Urinary bladder (tissue), 4 donors: Measurements from ENCODE around the gene CHD6. TPM values are rescaled to one million over a fixed set of nuclear protein-coding genes. Genes with fewer than 3 reads are reported as not detected.

ENCODE experiments used
- DNase-seq: peaks from one replicate; pipeline ENCODE4 v3.0.0-alpha.2; 2015; ENCODE audit errors: extremely low spot score
- H3K27ac ChIP-seq: one replicate; pipeline ENCODE4 v1.5.1; 2013; ENCODE audit warnings: low read depth, mild to moderate bottlenecking, moderate library complexity
- H3K36me3 ChIP-seq: one replicate; pipeline ENCODE4 v1.6.1; 2013; ENCODE audit warnings: mild to moderate bottlenecking, moderate library complexity; ENCODE audit not compliant: insufficient read depth
- H3K4me1 ChIP-seq: one replicate; pipeline ENCODE4 v1.6.1; 2013; ENCODE audit warnings: mild to moderate bottlenecking, moderate library complexity; ENCODE audit not compliant: insufficient read depth
- H3K4me3 ChIP-seq: one replicate; pipeline ENCODE4 v1.5.1; 2013; ENCODE audit warnings: low read depth, low read length
- WGBS: extraction: QIAGEN DNeasy Blood & Tissue Kit; methylation state at CpG from one replicate; pipeline ENCODE4 v1.1.7; 2013; 5-methylcytosine and 5-hydroxymethylcytosine counted together
- polyA plus RNA-seq: library from polyadenylated mRNA; stranded (reverse); fragments of 200-250 nt; gene quantifications from one replicate; pipeline ENCODE4 v1.2.3, GENCODE V29; 2013
- total RNA-seq: library from RNA; depleted of rRNA; stranded (reverse); fragments of >200 nt; gene quantifications from one replicate; pipeline ENCODE4 v1.2.3, GENCODE V29; 2014
- donor health status: healthy with polysubstance abuse.
- donor health status: healthy.

Gene CHD6
- total and polyA plus RNA-seq, 2 donors = 11.6 to 61.5 TPM

DNA sequence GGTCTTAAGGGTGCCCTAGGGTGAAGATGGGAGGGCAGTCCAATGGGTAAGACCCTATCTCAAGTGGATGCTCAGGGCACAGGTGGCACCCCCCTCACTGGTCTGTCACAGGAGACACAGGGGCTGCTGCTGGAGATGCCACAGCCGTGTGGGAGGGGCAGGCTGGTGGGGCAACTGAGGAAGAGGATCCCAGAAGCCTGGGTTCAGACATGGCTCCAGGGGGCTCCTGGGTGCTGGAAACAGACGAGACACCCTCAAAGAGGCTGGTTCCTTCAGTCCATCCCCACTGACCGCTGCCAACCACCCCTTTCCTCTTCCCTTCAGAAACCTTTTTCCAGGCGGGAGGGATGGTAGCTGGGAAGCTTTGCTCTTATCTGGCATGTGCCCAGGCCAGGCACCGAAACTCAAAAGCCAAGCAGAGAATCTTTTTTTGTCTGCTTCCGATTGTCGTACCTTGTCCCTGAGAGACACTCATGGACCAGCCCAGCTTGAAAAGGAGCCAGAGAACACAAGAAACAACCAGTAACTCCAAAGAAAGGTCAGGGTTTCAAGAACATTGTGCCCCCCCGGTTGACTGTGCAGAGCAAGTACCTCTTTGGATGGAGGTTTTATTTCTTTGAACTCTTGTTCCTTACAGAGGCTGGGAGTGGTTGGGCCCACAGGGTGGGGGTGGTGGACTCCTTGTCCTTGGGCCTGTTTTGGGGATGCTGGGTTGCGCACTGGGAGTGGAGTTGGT lies 223.1 kb downstream of the CHD6 start:
- no peak overlapping the region for H3K4me3 ChIP-seq
- WGBS = 79% methylated on average over 9 of the region's 9 CpGs
- peak; percentile 49 for DNase-seq
- H3K27ac ChIP-seq = no peak overlapping the region
- H3K36me3 ChIP-seq = no peaks in the 10 kb centered on the region
- no peaks in the 10 kb centered on the region for H3K4me1 ChIP-seq

DNA sequence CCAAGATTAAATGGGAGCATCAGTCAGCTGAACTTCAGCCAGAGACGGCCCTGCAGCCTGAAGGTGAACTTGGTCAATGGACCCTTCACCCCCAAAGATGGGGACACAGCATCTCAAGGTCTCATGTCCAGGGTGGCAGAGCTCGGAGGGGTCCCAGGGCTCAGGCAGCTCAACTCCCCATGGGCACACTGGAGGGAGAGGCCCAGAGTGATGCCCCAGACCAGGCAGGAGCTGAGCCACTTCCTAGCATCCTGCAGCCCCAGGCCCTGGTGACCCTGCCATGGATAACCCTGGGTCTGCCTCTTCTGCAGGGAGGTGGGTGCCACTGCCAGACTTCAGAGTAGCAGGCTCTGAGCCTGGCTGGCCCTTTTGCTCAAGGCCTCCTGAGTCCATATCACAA lies 224.1 kb downstream of the CHD6 start:
- no peaks in the 10 kb centered on the region for H3K4me1 ChIP-seq
- 90% methylated on average over 2 of the region's 2 CpGs for WGBS
- no peak overlapping the region for H3K27ac ChIP-seq
- no peak overlapping the region for H3K4me3 ChIP-seq
- DNase-seq = no peak
- H3K36me3 ChIP-seq = no peaks in the 10 kb centered on the region

DNA sequence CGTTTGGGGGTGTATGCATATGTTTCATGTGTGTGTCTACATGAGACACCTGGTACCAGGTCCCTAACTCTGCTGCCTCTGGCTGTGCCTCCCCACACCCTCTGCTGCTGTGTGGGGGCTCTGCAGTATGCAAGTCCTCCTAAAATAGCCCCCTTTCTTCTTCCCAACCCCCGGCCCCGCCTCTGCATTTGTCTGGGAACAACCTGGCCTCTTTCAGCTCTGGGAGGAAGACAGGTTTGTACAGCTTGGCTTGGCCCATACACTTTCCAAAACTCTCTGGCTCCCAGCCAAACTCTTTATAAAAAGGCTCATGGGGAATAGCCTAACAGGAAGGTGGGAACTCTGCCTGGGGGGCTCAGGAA lies 224.5 kb downstream of the CHD6 start:
- WGBS = 86% methylated on average over 3 of the region's 3 CpGs
- DNase-seq = peak; percentile 64
- Histone ChIP-seq H3K27ac (no peak overlapping the region), H3K4me3 (no peak overlapping the region), H3K4me1 (no peaks in the 10 kb centered on the region), H3K36me3 (no peaks in the 10 kb centered on the region)

DNA sequence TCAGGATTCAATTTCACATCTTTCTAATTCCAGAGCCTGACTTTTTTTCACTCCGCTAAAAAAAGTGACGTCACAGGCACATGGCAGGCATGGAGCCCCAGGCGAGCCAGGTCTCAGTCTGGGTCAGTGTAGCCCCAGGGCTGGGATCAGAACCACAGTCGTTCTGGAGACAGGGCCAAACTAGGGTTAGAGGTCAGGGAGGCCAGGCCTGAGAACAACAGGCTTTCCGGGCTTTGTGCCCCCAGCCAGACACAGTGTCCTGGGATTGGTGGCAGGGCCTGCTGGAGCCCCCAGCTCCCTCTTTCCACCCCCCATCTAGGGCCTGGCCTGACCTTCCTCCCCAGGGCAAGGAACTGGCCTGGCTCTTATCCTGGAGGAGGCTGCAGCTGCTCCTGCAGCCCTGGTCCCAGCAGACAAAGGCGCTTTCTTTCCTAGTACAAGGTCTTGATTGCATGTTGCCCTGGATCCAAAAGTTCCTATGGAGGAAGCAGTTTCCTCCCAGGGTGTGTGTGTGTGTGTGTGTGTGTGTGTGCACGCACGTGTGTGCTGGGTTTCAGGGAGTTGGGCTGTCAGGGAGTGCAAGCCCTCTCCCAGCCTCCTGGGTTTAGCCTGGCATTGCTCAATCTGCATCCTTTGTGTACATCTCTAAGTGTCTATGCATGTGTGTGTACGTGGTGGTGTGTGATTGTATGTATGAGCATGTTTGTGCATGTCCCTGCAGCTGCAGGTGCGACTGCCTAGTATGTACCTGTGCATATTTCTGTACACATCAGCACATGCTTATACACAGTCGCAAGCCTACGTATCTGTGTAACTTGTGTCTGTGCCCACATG lies 225.1 kb downstream of the CHD6 start:
- DNase-seq = no peak
- H3K4me3 ChIP-seq = no peak overlapping the region
- 74% methylated on average over 12 of the region's 12 CpGs for WGBS
- H3K36me3 ChIP-seq = no peaks in the 10 kb centered on the region
- no peak overlapping the region for H3K27ac ChIP-seq
- H3K4me1 ChIP-seq = no peaks in the 10 kb centered on the region

DNA sequence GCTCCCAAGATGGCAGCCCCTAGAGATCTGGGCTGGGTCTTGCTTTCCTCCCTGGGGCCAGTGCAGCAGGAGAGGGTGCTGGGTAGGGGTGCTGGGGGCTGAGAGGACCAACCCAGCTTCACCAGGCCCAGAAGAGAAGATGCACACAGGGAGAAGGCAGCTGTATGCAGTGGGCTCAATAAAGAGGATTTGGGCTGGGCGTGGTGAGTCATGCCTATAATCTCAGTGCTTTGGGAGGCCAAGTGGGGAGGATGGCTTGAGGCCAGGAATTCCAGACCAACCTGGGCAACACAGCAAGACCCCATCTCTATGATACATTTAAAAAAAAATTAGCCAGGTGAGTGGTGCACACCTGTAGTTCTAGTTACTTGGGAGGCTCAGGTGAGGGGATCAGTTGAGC lies 225.9 kb downstream of the CHD6 start:
- no peak overlapping the region for H3K4me3 ChIP-seq
- no peaks in the 10 kb centered on the region for H3K36me3 ChIP-seq
- DNase-seq = no peak
- WGBS = 95% methylated on average over 1 of the region's 1 CpG
- no peaks in the 10 kb centered on the region for H3K4me1 ChIP-seq
- no peak overlapping the region for H3K27ac ChIP-seq

DNA sequence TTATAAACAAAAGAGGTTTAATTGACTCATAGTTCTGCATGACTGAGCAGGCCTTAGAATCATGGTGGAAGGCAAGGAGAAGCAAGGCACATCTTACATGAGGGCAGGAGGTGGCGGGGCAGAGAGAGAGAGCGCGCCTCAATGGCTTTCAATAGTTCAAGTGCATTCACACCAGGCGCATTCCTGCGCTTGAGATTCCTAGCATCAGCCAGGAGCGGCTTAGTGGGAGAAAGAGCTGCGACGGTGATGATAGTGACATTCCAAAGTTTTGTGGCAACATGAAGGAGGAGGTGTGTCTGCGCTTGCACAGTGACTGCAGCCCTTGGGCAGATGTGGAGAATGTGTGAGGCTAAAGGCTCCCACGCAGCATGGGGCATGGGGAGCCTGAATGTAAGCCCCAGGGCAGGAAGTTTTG lies 226.6 kb downstream of the CHD6 start:
- 91% methylated on average over 10 of the region's 10 CpGs for WGBS
- Histone ChIP-seq H3K27ac (no peak overlapping the region), H3K4me1 (no peaks in the 10 kb centered on the region), H3K4me3 (no peak overlapping the region), H3K36me3 (no peaks in the 10 kb centered on the region)
- DNase-seq = no peak

DNA sequence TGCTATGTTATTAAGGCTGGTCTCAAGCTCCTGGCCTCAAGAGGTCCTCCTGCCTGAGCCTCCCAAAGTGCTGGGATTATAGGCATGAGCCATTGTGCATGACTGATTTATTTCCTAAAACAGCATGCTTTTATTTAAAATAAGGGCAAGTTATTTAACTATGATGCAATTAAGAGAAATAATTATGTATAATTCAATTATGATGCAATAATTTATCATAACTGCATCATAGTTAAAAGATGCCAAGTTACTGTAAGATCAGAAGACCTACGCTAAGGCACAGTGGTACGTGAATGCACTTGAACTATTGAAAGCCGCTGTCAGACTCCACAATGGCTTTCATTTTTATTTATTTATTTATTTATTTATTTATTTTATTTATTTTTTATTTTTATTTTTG lies 227.3 kb downstream of the CHD6 start:
- no peak for DNase-seq
- WGBS = 98% methylated on average over 3 of the region's 3 CpGs
- no peak overlapping the region for H3K4me3 ChIP-seq
- H3K36me3 ChIP-seq = no peaks in the 10 kb centered on the region
- no peaks in the 10 kb centered on the region for H3K4me1 ChIP-seq
- H3K27ac ChIP-seq = no peak overlapping the region

DNA sequence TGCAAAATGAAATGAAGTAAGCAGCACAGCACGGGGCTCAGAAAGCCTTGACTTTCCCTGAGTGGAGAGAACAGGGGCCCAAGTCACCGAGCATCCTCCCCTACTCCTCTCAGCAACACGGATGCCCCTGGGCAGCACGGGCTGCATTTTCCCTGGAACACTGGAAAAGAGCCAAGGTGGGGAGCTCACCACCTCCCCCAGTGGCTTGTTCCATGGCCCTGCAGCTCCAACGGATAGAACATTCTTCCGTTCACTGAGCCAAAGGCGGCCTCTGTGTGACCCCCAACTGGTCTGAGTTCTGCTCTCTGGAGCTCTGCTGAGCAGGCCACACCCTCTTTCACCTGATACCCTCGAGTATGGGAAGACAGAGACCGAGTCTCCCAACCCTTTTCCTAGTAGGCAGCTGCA lies 230.7 kb downstream of the CHD6 start:
- no peak for DNase-seq

DNA sequence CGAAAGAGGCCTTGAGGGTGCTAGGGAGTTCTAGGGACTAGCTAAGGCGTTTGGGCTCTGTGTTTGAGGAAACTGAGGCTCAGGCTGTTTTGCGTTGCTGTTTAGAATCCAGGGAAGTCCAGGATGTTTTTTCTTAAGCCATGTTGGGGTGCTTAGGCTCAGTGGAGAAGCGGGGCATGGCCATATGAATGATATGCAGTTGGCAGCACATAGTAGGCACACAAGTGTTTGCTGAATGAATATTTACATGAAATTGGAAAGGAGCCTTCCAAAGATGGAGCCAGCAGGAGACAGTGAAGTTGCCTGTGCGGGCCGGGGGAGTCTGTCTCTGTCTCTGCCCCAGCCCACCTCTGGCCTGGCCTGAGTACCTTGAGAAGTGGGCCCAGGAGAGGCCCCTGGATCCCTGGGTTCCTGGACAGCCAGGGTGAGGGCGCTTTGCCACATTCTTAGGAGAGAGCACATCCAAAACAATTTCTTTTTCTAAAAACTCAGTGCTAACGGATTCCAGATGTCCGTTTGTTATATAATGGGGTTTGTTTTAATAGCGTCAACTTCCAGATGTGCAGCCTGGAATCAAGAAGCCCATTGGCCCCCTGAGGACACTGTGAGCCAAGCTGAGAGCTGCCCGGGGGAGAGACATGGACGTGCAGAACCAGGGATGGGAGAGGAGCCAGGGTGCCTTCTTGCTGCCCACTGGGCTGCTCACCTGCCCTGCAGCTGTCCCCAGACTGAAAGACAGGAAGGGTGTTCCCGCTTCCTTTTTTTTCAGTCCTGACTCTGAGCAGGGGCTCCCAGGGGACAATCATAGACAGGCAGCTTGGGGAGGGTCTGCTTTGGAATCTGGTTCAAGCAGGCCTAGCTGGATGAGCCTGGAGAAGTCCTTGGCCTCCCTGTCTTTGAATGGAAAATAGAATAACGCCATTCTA lies 231.4 kb downstream of the CHD6 start:
- DNase-seq = peak; percentile 81
- 63% methylated on average over 14 of the region's 14 CpGs for WGBS
- H3K4me3 ChIP-seq = no peak overlapping the region
- H3K27ac ChIP-seq = no peak overlapping the region
- H3K4me1 ChIP-seq = no peaks in the 10 kb centered on the region
- H3K36me3 ChIP-seq = no peaks in the 10 kb centered on the region

More for the DNA sequence above, 230.7 kb downstream of the CHD6 start:
- Histone ChIP-seq H3K36me3 (no peaks in the 10 kb centered on the region), H3K4me1 (no peaks in the 10 kb centered on the region), H3K27ac (no peak overlapping the region), H3K4me3 (no peak overlapping the region)
- 35% methylated on average over 9 of the region's 9 CpGs for WGBS

DNA sequence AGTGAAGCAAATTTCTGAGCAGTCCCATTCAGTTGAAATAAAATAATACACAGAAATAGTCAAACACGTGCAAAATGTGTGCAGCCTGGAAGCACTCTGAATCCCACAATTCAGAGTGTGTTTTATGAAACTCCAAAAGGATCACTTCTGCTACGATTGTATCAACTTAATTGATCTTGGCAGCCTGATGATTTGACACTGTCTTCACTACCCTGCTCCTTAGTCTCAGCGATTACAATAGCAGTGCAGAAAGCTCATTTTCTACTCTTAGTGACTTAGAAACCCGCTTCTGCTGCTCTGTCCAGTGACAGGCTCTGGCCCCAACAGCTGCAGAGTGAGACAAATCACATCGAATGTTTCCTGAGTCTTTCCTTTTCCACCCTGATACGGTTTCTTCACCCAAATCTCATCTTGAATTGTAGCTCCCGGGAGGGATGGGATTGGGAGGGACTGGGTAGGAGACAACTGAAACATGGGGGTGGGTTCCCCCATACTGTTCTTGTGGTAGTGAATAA lies 235.3 kb downstream of the CHD6 start:
- DNase-seq = no peak
- no peak overlapping the region for H3K27ac ChIP-seq
- 63% methylated on average over 7 of the region's 7 CpGs for WGBS
- no peak overlapping the region for H3K4me3 ChIP-seq
- no peaks in the 10 kb centered on the region for H3K4me1 ChIP-seq
- no peaks in the 10 kb centered on the region for H3K36me3 ChIP-seq

DNA sequence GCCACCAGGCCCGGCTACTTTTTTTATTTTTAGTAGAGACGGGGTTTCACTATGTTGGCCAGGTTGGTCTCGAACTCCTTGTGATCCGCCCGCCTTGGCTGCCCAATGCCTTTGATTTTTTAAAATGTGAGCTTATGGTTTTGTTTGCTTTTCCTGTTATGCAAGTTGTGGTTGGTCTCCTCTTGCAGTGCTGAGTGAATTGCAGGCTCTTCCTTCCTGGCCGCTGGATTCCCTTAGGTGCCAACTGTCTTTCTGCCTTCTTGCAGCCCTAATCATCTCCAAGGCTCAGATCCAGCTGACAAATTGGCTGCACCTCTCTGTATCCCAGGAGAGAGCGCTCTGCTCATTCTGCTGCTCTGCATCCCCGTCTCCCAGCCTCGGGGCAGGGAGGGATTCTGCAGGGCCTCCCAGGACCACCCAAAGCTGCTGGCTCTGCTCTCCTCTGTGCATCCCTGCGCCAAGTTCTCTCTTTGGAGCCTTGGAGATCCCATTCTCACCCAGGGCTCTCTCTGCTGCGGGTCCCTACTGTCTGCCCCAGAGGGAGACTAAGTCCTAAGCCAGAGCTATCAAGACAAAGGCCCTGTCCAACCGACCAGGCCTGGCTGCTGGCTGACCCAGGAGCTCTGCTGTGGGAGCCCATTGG lies 237.5 kb downstream of the CHD6 start:
- DNase-seq = no peak
- WGBS = 70% methylated on average over 12 of the region's 12 CpGs
- H3K4me1 ChIP-seq = no peaks in the 10 kb centered on the region
- no peak overlapping the region for H3K27ac ChIP-seq
- no peak overlapping the region for H3K4me3 ChIP-seq
- no peaks in the 10 kb centered on the region for H3K36me3 ChIP-seq

DNA sequence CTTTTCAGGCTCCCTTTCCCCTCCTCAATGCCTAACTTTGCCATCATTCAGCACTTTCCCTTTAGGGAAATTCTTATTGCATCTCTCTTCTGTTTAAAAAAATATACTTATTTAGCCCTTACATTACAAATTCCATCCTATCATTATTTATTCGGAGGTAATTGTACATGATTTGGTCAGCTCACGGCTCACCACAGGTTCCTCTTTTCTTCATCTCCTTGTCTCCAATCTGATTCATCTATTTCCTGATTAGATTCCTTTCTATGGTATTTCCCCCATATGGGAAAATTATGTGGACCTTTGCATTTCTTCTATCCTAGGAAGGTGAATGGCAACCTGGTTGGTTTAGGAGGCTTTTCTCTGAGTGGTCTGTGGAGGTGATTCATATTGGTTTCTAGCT lies 238.6 kb downstream of the CHD6 start:
- Histone ChIP-seq H3K27ac (no peak overlapping the region), H3K4me1 (no peaks in the 10 kb centered on the region), H3K36me3 (no peaks in the 10 kb centered on the region), H3K4me3 (no peak overlapping the region)
- 85% methylated on average over 2 of the region's 2 CpGs for WGBS
- DNase-seq = no peak

DNA sequence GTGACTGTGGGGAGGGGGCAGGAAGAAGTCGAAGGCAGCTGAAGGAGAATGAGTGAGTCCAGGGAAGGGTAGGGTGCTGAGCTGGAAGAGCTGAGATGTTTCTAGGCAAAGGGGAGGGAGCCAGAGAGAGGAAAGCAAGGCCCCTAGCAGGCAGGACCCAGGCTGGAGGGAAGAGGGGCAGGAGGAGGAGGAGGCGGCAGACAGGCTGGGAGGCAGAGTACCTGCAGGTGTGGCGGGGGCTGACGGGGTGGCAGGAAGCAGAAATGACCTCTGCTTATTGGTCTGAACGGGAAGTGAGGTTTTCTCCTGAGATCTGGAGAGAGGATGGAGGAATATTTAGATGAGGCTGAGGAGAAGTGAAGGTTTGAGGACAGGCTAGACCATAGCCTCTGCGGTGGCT lies 240.9 kb downstream of the CHD6 start:
- Histone ChIP-seq H3K4me3 (no peak overlapping the region), H3K36me3 (no peaks in the 10 kb centered on the region), H3K4me1 (no peaks in the 10 kb centered on the region), H3K27ac (no peak overlapping the region)
- 62% methylated on average over 6 of the region's 6 CpGs for WGBS
- no peak for DNase-seq
